ENCODE data around the gene FTSJ3.

The FTSJ3 gene

GRCh38 chr17:63838631-63839171, 11.2 kb upstream of the FTSJ3 start:
- TF ChIP-seq FEZF1 (tag by site-specific recombination; IDR thresholded peaks at IDR 0.05) (peak; percentile 32; the same call in 1 of the 2 replicates), ZNF266 (tag by site-specific recombination; IDR thresholded peaks at IDR 0.05; ENCODE audit: low read depth) (no peak)
- peaks cover 20% of the 10 kb centered on the region for H3K4me1 ChIP-seq (ENCODE audit: control insufficient read depth, insufficient read depth, low read length)
- peaks cover 27 to 47% of the 10 kb centered on the region in 2 experiments for H3K36me3 ChIP-seq (ENCODE audit: control insufficient read depth in 2 of 2, insufficient read depth in 1 of 2, low read length in 2 of 2)
- H3K27ac ChIP-seq (ENCODE audit: extremely low read depth, low read depth, low read length) = peak overlapping the region; percentile 61; the same call in 1 of the 2 replicates
- POLR2A ChIA-PET = interaction anchor here (0.6 to 6.5 kb wide), 4 partner anchors 9 to 668 kb away, joined by 3 to 65 read pairs (median 4); partner anchors contain the start of genes CEP95, DDX5, FTSJ3 and PSMC5
- no peaks in the 10 kb centered on the region for H3K9me3 ChIP-seq (ENCODE audit: control insufficient read depth, insufficient read depth, low read depth, low read length)
- no peak overlapping the region for H3K4me3 ChIP-seq (ENCODE audit: low read depth, low read length)
- CTCF ChIA-PET = interaction anchor here (0.5 to 2.0 kb wide), 6 partner anchors 9 to 1415 kb away, joined by 3 to 10 read pairs (median 4); partner anchors contain the start of gene FTSJ3

- ChIA-PET CTCF (interaction anchor here (0.5 to 2.0 kb wide), 7 partner anchors 8 to 1414 kb away, joined by 3 to 10 read pairs (median 4); partner anchors contain the start of gene FTSJ3), POLR2A (interaction anchor here (1.9 to 6.5 kb wide), 2 partner anchors 9 to 11 kb away, joined by 5 to 65 read pairs; partner anchors contain the start of genes FTSJ3 and PSMC5)
- no peak for TF ChIP-seq MZF1 (tag by site-specific recombination; IDR thresholded peaks at IDR 0.05; ENCODE audit: borderline replicate concordance)
- TF ChIP-seq PRDM6 (tag by site-specific recombination; IDR thresholded peaks at IDR 0.05) = no peak
- TF ChIP-seq ZSCAN4 (tag by site-specific recombination; IDR thresholded peaks at IDR 0.05) = no peak
- no peak for TF ChIP-seq ZNF768 (tag by site-specific recombination; IDR thresholded peaks at IDR 0.05)
- TF ChIP-seq ZNF423 (tag by site-specific recombination; IDR thresholded peaks at IDR 0.05) = no peak
- TF ChIP-seq ZNF521 (tag by site-specific recombination; IDR thresholded peaks at IDR 0.05) = no peak
- TF ChIP-seq CTCF (tag by site-specific recombination; IDR thresholded peaks at IDR 0.05) = no peak
- TF ChIP-seq ZNF610 (tag by site-specific recombination; IDR thresholded peaks at IDR 0.05; ENCODE audit: borderline replicate concordance) = no peak
- no peak for TF ChIP-seq MEIS1 (CRISPR knock-in tag; IDR thresholded peaks at IDR 0.05; ENCODE audit: borderline replicate concordance)
- no peak for TF ChIP-seq KLF8 (tag by site-specific recombination; IDR thresholded peaks at IDR 0.05)
- TF ChIP-seq ZNF404 (tag by site-specific recombination; IDR thresholded peaks at IDR 0.05) = no peak
- TF ChIP-seq ZBTB26 (tag by site-specific recombination; optimal IDR thresholded peaks at IDR 0.05) = no peak
- H3K27ac ChIP-seq (ENCODE audit: extremely low read depth, low read depth, low read length) = peak overlapping the region; percentile 34; the same call in 1 of the 2 replicates
- H3K4me3 ChIP-seq (ENCODE audit: low read depth, low read length) = no peak overlapping the region
- H3K36me3 ChIP-seq (ENCODE audit: control insufficient read depth in 2 of 2, insufficient read depth in 1 of 2, low read length in 2 of 2) = peaks cover 33 to 53% of the 10 kb centered on the region in 2 experiments
- H3K4me1 ChIP-seq (ENCODE audit: control insufficient read depth, insufficient read depth, low read length) = peaks cover 20% of the 10 kb centered on the region
- H3K9me3 ChIP-seq (ENCODE audit: control insufficient read depth, insufficient read depth, low read depth, low read length) = no peaks in the 10 kb centered on the region
Observed at GRCh38 chr17:63837962-63838600, 10.6 kb upstream of the FTSJ3 start.

Measured in HEK293 (cell line).